H1 (cell line): Measurements from ENCODE around the gene HDAC10. TPM values are rescaled to one million over a fixed set of nuclear protein-coding genes. Genes with fewer than 3 reads are reported as not detected.

ENCODE experiments used
- CTCF ChIA-PET: fragments of 300-600 bp; sonication (Branson Sonifier 250); formaldehyde crosslinking; loops from one replicate; lab custom pipeline; 2021; ENCODE audit not compliant: partially characterized antibody; lab: Charles Lee
- POLR2A ChIA-PET: fragments of 300-600 bp; sonication (Branson Sonifier 250); formaldehyde crosslinking; loops from one replicate; lab custom pipeline; 2021; ENCODE audit warnings: inconsistent platforms; ENCODE audit not compliant: partially characterized antibody; lab: Charles Lee
- DNase-seq, 2 experiments: peaks; one replicate each; pipeline versions ENCODE4 v3.0.0 to v3.0.0-alpha.2; 2010 to 2022; ENCODE audit warnings: low spot score in 2 of 2, low read depth in 1 of 2, mixed read lengths in 1 of 2
- FAIRE-seq: peaks from 2 replicates; lab custom pipeline; 2011; peaks lifted over from hg19 to GRCh38; lab: Jason Lieb, UNC
- H2AFZ ChIP-seq: 2 replicates; pipeline ENCODE4 v1.8.1; 2012; ENCODE audit warnings: low read length, inconsistent platforms
- H2AK5ac ChIP-seq: 2 replicates; pipeline ENCODE4 v1.6.1; 2013; ENCODE audit warnings: low read depth, low read length
- H2BK120ac ChIP-seq: replicated peaks from 2 replicates; pipeline ENCODE3; 2013; ENCODE audit warnings: low read depth, low read length, inconsistent platforms
- H2BK12ac ChIP-seq: 2 replicates; pipeline ENCODE4 v1.6.1; 2013; ENCODE audit warnings: low read depth, low read length
- H2BK15ac ChIP-seq: 2 replicates; pipeline ENCODE4 v1.6.1; 2013; ENCODE audit warnings: low read length
- H2BK20ac ChIP-seq: 2 replicates; pipeline ENCODE4 v1.6.1; 2013; ENCODE audit warnings: low read length
- H2BK5ac ChIP-seq: 2 replicates; pipeline ENCODE4 v1.6.1; 2013; ENCODE audit warnings: low read depth, low read length
- H3K14ac ChIP-seq: 2 replicates; pipeline ENCODE4 v1.6.1; 2013; ENCODE audit warnings: inconsistent platforms; ENCODE audit not compliant: insufficient read length
- H3K18ac ChIP-seq: 2 replicates; pipeline ENCODE4 v1.6.1; 2013; ENCODE audit warnings: low read length; ENCODE audit errors: extremely low read depth
- H3K23ac ChIP-seq: 2 replicates; pipeline ENCODE4 v1.6.1; 2013; ENCODE audit warnings: inconsistent platforms; ENCODE audit not compliant: insufficient read length
- H3K23me2 ChIP-seq: 2 replicates; pipeline ENCODE4 v1.6.1; 2013; ENCODE audit warnings: low read depth, low read length
- H3K27ac ChIP-seq: 2 replicates; pipeline ENCODE4 v1.6.1; 2011; ENCODE audit warnings: low read depth, low read length, inconsistent platforms
- H3K27me3 ChIP-seq, 4 experiments: replicated peaks in 1 of 4; 1 replicate in 1 of 4; 2 replicates in 3 of 4; pipeline versions ENCODE4 v1.6.1 to v1.8.1; 2011 to 2013; ENCODE audit warnings: low read length in 3 of 4, mild to moderate bottlenecking in 3 of 4, inconsistent platforms in 2 of 4, mixed read lengths in 2 of 4, moderate library complexity in 1 of 4; ENCODE audit not compliant: control insufficient read depth in 3 of 4, insufficient read depth in 3 of 4; ENCODE audit errors: extremely low read depth in 1 of 4
- H3K36me3 ChIP-seq, 4 experiments: 2 replicates each; pipeline versions ENCODE4 v1.6.1 to v1.8.1; 2011 to 2013; ENCODE audit warnings: mild to moderate bottlenecking in 4 of 4, low read length in 3 of 4, moderate library complexity in 2 of 4, control low read depth in 1 of 4, inconsistent platforms in 1 of 4; ENCODE audit not compliant: insufficient read depth in 4 of 4, control insufficient read depth in 2 of 4
- H3K4ac ChIP-seq: replicated peaks from 2 replicates; pipeline ENCODE3; 2013; ENCODE audit warnings: low read length, low read depth, mixed read lengths, inconsistent platforms; ENCODE audit not compliant: insufficient read length
- H3K4me1 ChIP-seq, 4 experiments: replicated peaks in 1 of 4; 1 replicate in 1 of 4; 2 replicates in 3 of 4; pipeline versions ENCODE4 v1.6.1 to v1.8.1; 2011 to 2013; ENCODE audit warnings: low read length in 3 of 4, inconsistent platforms in 2 of 4, mixed read lengths in 1 of 4; ENCODE audit not compliant: insufficient read depth in 4 of 4, control insufficient read depth in 3 of 4
- H3K4me2 ChIP-seq, 2 experiments: 2 replicates each; pipeline versions ENCODE4 v1.6.1 to v1.8.1; 2011 to 2013; ENCODE audit warnings: low read depth in 2 of 2, low read length in 2 of 2, control low read depth in 1 of 2, inconsistent platforms in 1 of 2, mild to moderate bottlenecking in 1 of 2; ENCODE audit not compliant: insufficient read depth in 1 of 2
- H3K4me3 ChIP-seq, 4 experiments: fragments of 200-600, 300-600 bp in 1 of 4; sonication (generic), shearing (Covaris generic), sonication (Bioruptor Twin) in 1 of 4; 2 replicates each; pipeline versions ENCODE4 v1.5.1 to v1.8.1; 2011 to 2016; ENCODE audit warnings: low read length in 4 of 4, low read depth in 3 of 4, control low read depth in 2 of 4, inconsistent platforms in 2 of 4, mild to moderate bottlenecking in 2 of 4, mixed read lengths in 1 of 4, moderate library complexity in 1 of 4; ENCODE audit not compliant: insufficient read depth in 2 of 4; ENCODE audit errors: extremely low read depth in 1 of 4
- H3K56ac ChIP-seq: replicated peaks from 2 replicates; pipeline ENCODE3; 2013; ENCODE audit warnings: low read depth, mild to moderate bottlenecking, mixed read lengths, low read length, inconsistent platforms; ENCODE audit not compliant: insufficient read length
- H3K79me1 ChIP-seq: 2 replicates; pipeline ENCODE4 v1.6.1; 2013; ENCODE audit warnings: low read depth, low read length, control low read depth
- H3K79me2 ChIP-seq, 2 experiments: 2 replicates each; pipeline versions ENCODE4 v1.6.1 to v1.8.1; 2012 to 2013; ENCODE audit warnings: low read length in 2 of 2, mild to moderate bottlenecking in 2 of 2, inconsistent platforms in 1 of 2; ENCODE audit not compliant: insufficient read depth in 2 of 2, control insufficient read depth in 1 of 2
- H3K9ac ChIP-seq, 4 experiments: replicated peaks in 1 of 4; 1 replicate in 1 of 4; 2 replicates in 3 of 4; pipeline versions ENCODE4 v1.6.1 to v1.8.1; 2011 to 2013; ENCODE audit warnings: low read depth in 3 of 4, low read length in 3 of 4, control low read depth in 2 of 4, mild to moderate bottlenecking in 2 of 4, moderate library complexity in 2 of 4, inconsistent platforms in 1 of 4; ENCODE audit errors: extremely low read depth in 1 of 4
- H3K9me3 ChIP-seq, 2 experiments: 2 replicates each; pipeline versions ENCODE4 v1.6.1 to v1.8.1; 2012 to 2013; ENCODE audit warnings: mild to moderate bottlenecking in 2 of 2, moderate library complexity in 2 of 2, control low read depth in 1 of 2, inconsistent platforms in 1 of 2, low read depth in 1 of 2, low read length in 1 of 2, mixed read lengths in 1 of 2; ENCODE audit not compliant: insufficient read depth in 2 of 2
- H4K20me1 ChIP-seq, 2 experiments: replicated peaks in 1 of 2; 2 replicates each; pipeline versions ENCODE3 to v1.8.1; 2011 to 2013; ENCODE audit warnings: inconsistent platforms in 2 of 2, low read length in 2 of 2, mild to moderate bottlenecking in 1 of 2; ENCODE audit not compliant: insufficient read depth in 2 of 2, control insufficient read depth in 1 of 2
- H4K5ac ChIP-seq: 2 replicates; pipeline ENCODE4 v1.6.1; 2013; ENCODE audit warnings: low read length, low read depth, mixed read lengths, inconsistent platforms; ENCODE audit not compliant: insufficient read length
- H4K8ac ChIP-seq: 2 replicates; pipeline ENCODE4 v1.8.0; 2013; ENCODE audit warnings: mild to moderate bottlenecking, moderate library complexity, low read length, inconsistent platforms; ENCODE audit not compliant: insufficient read depth; ENCODE audit errors: extremely low read depth
- H4K91ac ChIP-seq: replicated peaks from 2 replicates; pipeline ENCODE3; 2013; ENCODE audit warnings: low read length, mixed read lengths, inconsistent platforms; ENCODE audit not compliant: insufficient read length
- SP4 ChIP-seq: IDR thresholded peaks from 2 replicates; pipeline ENCODE4 v1.6.1; 2012; ENCODE audit warnings: low read length, inconsistent platforms
- WGBS, 2 experiments: shearing (Covaris generic) in 1 of 2; methylation state at CpG; one replicate each; pipeline versions ENCODE4 v1.1.6 to v1.1.7; 2013 to 2015; ENCODE audit warnings: low lambda C conversion rate in 2 of 2, mixed read lengths in 2 of 2, inconsistent platforms in 1 of 2, low coverage in 1 of 2, missing lambda C conversion rate in 1 of 2; ENCODE audit not compliant: insufficient replicate concordance in 2 of 2, insufficient coverage in 1 of 2, insufficient read length in 1 of 2; ENCODE audit errors: extremely low coverage in 1 of 2, missing lambda C conversion rate in 1 of 2; 5-methylcytosine and 5-hydroxymethylcytosine counted together
- polyA plus RNA-seq, 7 experiments: library from polyadenylated mRNA; depleted of rRNA in 3 of 7; stranded (reverse) in 5 of 7; unstranded in 2 of 7; fragments of >200 nt in 5 of 7; fragments of 200-250 nt in 2 of 7; gene quantifications; 1 replicate in 5 of 7; 2 replicates in 1 of 7; 4 replicates in 1 of 7; pipeline versions ENCODE4 v1.2.1 to v1.2.3, GENCODE V29; 2011 to 2013; ENCODE audit warnings: missing spikeins in 2 of 7, mixed read lengths in 2 of 7
- total RNA-seq: library from RNA; stranded (reverse); fragmentation: NEBNext Ultra II Directional; extraction: Animal tissue kit (Norgen Biotek cat#: 25700); gene quantifications from 2 replicates; pipeline ENCODE4 v1.2.1, GENCODE V29; 2021
- TF ChIP-seq, protein P1 (sequence below): IDR thresholded peaks from 2 replicates; pipeline ENCODE4 v1.6.1; 2012; ENCODE audit warnings: low read length, inconsistent platforms
- TF ChIP-seq, protein P2 (sequence below): IDR thresholded peaks from 2 replicates; pipeline ENCODE4 v1.6.1; 2011; ENCODE audit warnings: low read length, improper control_type of control experiment

The HDAC10 gene
- total and polyA plus RNA-seq, 2 of the 8 experiments (the other 6 are each of a cell fraction or from before 2014, with no cell fraction given): 11.2 to 26.4 TPM

DNA sequence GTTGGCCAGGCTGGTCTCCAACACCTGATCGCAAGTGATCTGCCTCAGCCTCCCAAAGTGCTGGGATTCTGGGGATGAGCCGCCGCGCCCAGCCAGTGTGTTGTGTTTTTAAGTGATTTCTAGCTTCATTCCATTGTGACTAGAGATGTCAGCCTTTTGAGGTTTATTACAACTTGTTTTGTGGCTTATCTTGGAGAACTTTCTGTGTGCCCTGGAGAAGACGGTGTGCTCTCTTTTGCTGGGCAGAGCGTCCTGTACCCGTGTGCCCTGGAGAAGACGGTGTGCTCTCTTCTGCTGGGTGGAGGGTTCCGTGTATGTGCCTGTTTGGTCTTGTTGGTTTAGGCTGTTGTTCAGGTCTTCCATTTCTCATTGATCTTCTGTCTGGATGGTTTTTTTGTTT is 37.8 kb downstream of the HDAC10 start:
- H3K14ac ChIP-seq: no peak overlapping the region
- no peak overlapping the region for H3K4me3 ChIP-seq
- peaks cover 6 to 24% of the 10 kb centered on the region in 2 experiments for H4K20me1 ChIP-seq
- H3K36me3 ChIP-seq: peaks cover 8 to 45% (median 35%) of the 10 kb centered on the region in 4 experiments
- TF ChIP-seq SP4: no peak
- TF ChIP-seq, protein P1, sequence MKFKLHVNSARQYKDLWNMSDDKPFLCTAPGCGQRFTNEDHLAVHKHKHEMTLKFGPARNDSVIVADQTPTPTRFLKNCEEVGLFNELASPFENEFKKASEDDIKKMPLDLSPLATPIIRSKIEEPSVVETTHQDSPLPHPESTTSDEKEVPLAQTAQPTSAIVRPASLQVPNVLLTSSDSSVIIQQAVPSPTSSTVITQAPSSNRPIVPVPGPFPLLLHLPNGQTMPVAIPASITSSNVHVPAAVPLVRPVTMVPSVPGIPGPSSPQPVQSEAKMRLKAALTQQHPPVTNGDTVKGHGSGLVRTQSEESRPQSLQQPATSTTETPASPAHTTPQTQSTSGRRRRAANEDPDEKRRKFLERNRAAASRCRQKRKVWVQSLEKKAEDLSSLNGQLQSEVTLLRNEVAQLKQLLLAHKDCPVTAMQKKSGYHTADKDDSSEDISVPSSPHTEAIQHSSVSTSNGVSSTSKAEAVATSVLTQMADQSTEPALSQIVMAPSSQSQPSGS: no peak
- TF ChIP-seq, protein P2, sequence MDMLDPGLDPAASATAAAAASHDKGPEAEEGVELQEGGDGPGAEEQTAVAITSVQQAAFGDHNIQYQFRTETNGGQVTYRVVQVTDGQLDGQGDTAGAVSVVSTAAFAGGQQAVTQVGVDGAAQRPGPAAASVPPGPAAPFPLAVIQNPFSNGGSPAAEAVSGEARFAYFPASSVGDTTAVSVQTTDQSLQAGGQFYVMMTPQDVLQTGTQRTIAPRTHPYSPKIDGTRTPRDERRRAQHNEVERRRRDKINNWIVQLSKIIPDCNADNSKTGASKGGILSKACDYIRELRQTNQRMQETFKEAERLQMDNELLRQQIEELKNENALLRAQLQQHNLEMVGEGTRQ: no peak
- no peak overlapping the region for H4K5ac ChIP-seq
- no peak overlapping the region for H2BK20ac ChIP-seq
- no peak overlapping the region for H3K9ac ChIP-seq
- no peaks in the 10 kb centered on the region for H3K23me2 ChIP-seq
- H3K56ac ChIP-seq: no peak overlapping the region
- H4K8ac ChIP-seq: no peak overlapping the region
- H4K91ac ChIP-seq: no peak overlapping the region
- no peak overlapping the region for H3K4ac ChIP-seq
- CTCF ChIA-PET: interaction anchor here (3.4 kb wide), 1 partner anchor 64 kb away, joined by 20 read pairs; no protein-coding TSS in a partner anchor
- DNase-seq (no peak), FAIRE-seq (no peak)
- no peak overlapping the region for H2AFZ ChIP-seq
- POLR2A ChIA-PET: no interaction called here
- no peak overlapping the region for H2BK15ac ChIP-seq
- H3K18ac ChIP-seq: no peak overlapping the region
- H3K27me3 ChIP-seq: no peaks in the 10 kb centered on the region
- no peak overlapping the region for H2BK120ac ChIP-seq
- peaks cover 0 to 11% of the 10 kb centered on the region in 2 experiments; a peak in 1 of 4 replicates for H3K79me2 ChIP-seq
- no peak overlapping the region for H3K23ac ChIP-seq
- no peak overlapping the region for H2BK5ac ChIP-seq
- no peaks in the 10 kb centered on the region for H3K9me3 ChIP-seq
- H3K4me2 ChIP-seq: no peak overlapping the region
- peaks cover 0 to 3% (median 0%) of the 10 kb centered on the region in 4 experiments; a peak in 2 of 7 replicates for H3K4me1 ChIP-seq
- no peak overlapping the region for H2AK5ac ChIP-seq
- no peak overlapping the region for H3K27ac ChIP-seq
- H2BK12ac ChIP-seq: no peak overlapping the region
- 95% methylated on average over 9 of the region's 9 CpGs; no CpG with 5 or more reads in 1 of the 2 experiments for WGBS, 2 experiments
- H3K79me1 ChIP-seq: peaks cover 3% of the 10 kb centered on the region; the same call in 1 of the 2 replicates
